Peyer's patch (tissue), 4 donors: Measurements from ENCODE around the gene CKMT1B.

Source experiments
- CTCF ChIP-seq, 6 experiments: fragments of 450-650 bp in 4 of 6; fragments of 200-600 bp in 2 of 6; sonication (generic) in 1 of 6; IDR thresholded peaks; one replicate each; pipeline ENCODE4 v1.5.1; 2017 to 2019; ENCODE audit warnings: antibody characterized with exemption in 6 of 6, mild to moderate bottlenecking in 3 of 6, moderate library complexity in 1 of 6
- POLR2A ChIP-seq, 2 donors: fragments of 450-650 bp; IDR thresholded peaks; one replicate each; pipeline ENCODE4 v1.5.1; 2017; ENCODE audit warnings: antibody characterized with exemption in 2 of 2, mild to moderate bottlenecking in 2 of 2, moderate library complexity in 2 of 2

- TF ChIP-seq POLR2A (IDR thresholded peaks at IDR 0.05), result no peak
- TF ChIP-seq CTCF (IDR thresholded peaks at IDR 0.05), result no peak
Observed at GRCh38 chr15:43545426-43545825, 48.4 kb upstream of the CKMT1B start.
